OCI-LY1 (cell line): ENCODE data around the gene CMTR1.

Experiments used
- CTCF ChIP-seq: fragments of 200-600 bp; sonication (generic), shearing (Covaris generic); IDR thresholded peaks from 2 replicates; pipeline ENCODE4 v1.5.1; 2017; ENCODE audit warnings: mild to moderate bottlenecking, antibody characterized with exemption, low read length, moderate library complexity, mixed read lengths
- EZH2 ChIP-seq: fragments of 200-600 bp; sonication (generic), shearing (Covaris generic); IDR thresholded peaks from 2 replicates; pipeline ENCODE4 v1.8.0; 2017; ENCODE audit warnings: borderline replicate concordance, mixed run types, mild to moderate bottlenecking, antibody characterized with exemption, low read length, moderate library complexity, mixed read lengths

DNA sequence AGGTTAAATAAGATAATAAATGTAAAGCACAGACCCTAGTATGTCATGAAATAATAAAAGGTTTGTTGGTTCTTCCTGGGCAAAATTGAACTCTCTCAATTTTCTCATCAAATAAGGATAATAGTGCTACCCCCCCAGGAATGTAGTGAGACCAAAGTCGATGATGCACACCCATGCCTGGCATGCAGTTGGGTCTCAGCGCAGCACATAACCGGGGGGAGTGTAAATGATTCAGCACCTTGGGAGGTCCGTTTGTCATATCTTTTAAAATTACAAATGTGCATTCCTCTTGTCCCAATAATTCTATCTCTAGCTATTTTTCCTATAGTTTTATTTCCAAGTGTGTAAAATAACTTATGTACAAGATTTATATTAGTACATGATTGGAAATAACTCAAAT, 98.0 kb downstream of the CMTR1 start:
- TF ChIP-seq CTCF (no peak), EZH2 (no peak)
